Sciatic nerve (tissue), 2 donors: ENCODE measurements around the gene FKBP9. TPM values are rescaled to one million over a fixed set of nuclear protein-coding genes. Genes with fewer than 3 reads are reported as not detected.
"Not testable (repeated sequence)": the region's sequence is repeated elsewhere in the genome, so short reads cannot be mapped to it uniquely, and the experiment has no call there.

Source experiments
- ATAC-seq: fragments of 200-7000 bp; cut with Tn5 transposase; one replicate; pipeline ENCODE4 v1.9.1; 2020; ENCODE audit warnings: mild to moderate bottlenecking, moderate library complexity
- DNase-seq: peaks from one replicate; pipeline ENCODE4 v3.0.0-alpha.2; 2020; ENCODE audit warnings: low spot score
- intact Hi-C: fragments of 100-400 bp; cut with DNase I; formaldehyde crosslinking; loops from one replicate; pipeline ENCODE4 v1.14.2; 2022
- total RNA-seq: library from RNA; stranded (reverse); fragmentation: NEBNext Ultra II Directional; extraction: Animal tissue kit (Norgen Biotek cat#: 25700); gene quantifications from one replicate; pipeline ENCODE4 v1.2.1, GENCODE V29; 2021
- donor health status: DM: no; HTN: no; CAD: no.
- donor health status: DM: no; HTN: no; CAD: no.

Gene FKBP9
- total RNA-seq, 1 donor from 2014 or later: 150 TPM

GRCh38 chr7:32997956-32998355 is 40.7 kb downstream of the FKBP9 start:
- DNase-seq, intact Hi-C loops, ATAC-seq: not testable (repeated sequence)

GRCh38 chr7:32998361-32999171 is 41.3 kb downstream of the FKBP9 start:
- ATAC-seq: peak; percentile 84
- DNase-seq, intact Hi-C loops: not testable (repeated sequence)

- ATAC-seq, intact Hi-C loops, DNase-seq: not testable (repeated sequence)
Observed at GRCh38 chr7:32999380-32999779, 42.1 kb downstream of the FKBP9 start.

- DNase-seq, ATAC-seq, intact Hi-C loops: not testable (repeated sequence)
Observed at GRCh38 chr7:33003111-33003510, 45.9 kb downstream of the FKBP9 start.

GRCh38 chr7:33004104-33004616 is 46.9 kb downstream of the FKBP9 start:
- ATAC-seq, intact Hi-C loops, DNase-seq: not testable (repeated sequence)

- ATAC-seq, intact Hi-C loops, DNase-seq: not testable (repeated sequence)
Observed at GRCh38 chr7:33005193-33005592, 48.0 kb downstream of the FKBP9 start.

GRCh38 chr7:33005690-33006089 is 48.5 kb downstream of the FKBP9 start:
- ATAC-seq, intact Hi-C loops, DNase-seq: not testable (repeated sequence)

GRCh38 chr7:33009734-33010133 is 52.5 kb downstream of the FKBP9 start:
- ATAC-seq: no peak
- DNase-seq: no peak
- intact Hi-C loops: no loop called here

GRCh38 chr7:33012364-33012763 is 55.1 kb downstream of the FKBP9 start:
- DNase-seq: no peak
- ATAC-seq: no peak
- intact Hi-C loops: no loop called here

- intact Hi-C loops: no loop called here
- DNase-seq (no peak), ATAC-seq (no peak)
Observed at GRCh38 chr7:33024189-33024757, 67.0 kb downstream of the FKBP9 start.

GRCh38 chr7:33035776-33036175 is 78.5 kb downstream of the FKBP9 start:
- DNase-seq (no peak), ATAC-seq (no peak)
- intact Hi-C loops: no loop called here

GRCh38 chr7:33038639-33039038 is 81.4 kb downstream of the FKBP9 start:
- no peak for ATAC-seq
- intact Hi-C loops: no loop called here
- DNase-seq: no peak

- intact Hi-C loops: no loop called here
- DNase-seq: no peak
- peak; percentile 74 for ATAC-seq
Observed at GRCh38 chr7:33039257-33039902, 82.1 kb downstream of the FKBP9 start.

- intact Hi-C loops: no loop called here
- peak; percentile 47 for ATAC-seq
- no peak for DNase-seq
Observed at GRCh38 chr7:33039903-33040292, 82.7 kb downstream of the FKBP9 start.

GRCh38 chr7:33040803-33041516 is 83.7 kb downstream of the FKBP9 start:
- ATAC-seq (peak; percentile 73), DNase-seq (no peak)
- intact Hi-C loops: no loop called here

GRCh38 chr7:33041631-33042428 is 84.6 kb downstream of the FKBP9 start:
- ATAC-seq (no peak), DNase-seq (no peak)
- intact Hi-C loops: no loop called here

- ATAC-seq (no peak), DNase-seq (no peak)
- intact Hi-C loops: no loop called here
Observed at GRCh38 chr7:33043501-33044400, 86.5 kb downstream of the FKBP9 start.

- ATAC-seq (no peak), DNase-seq (no peak)
- intact Hi-C loops: no loop called here
Observed at GRCh38 chr7:33044401-33044718, 87.1 kb downstream of the FKBP9 start.
